Hepatocyte (in vitro differentiated cells): ENCODE data around the gene RPUSD4.

Experiments used
- CTCF ChIP-seq: fragments of 200-600 bp; sonication (generic); IDR thresholded peaks from 2 replicates; pipeline ENCODE4 v1.5.1; 2016; ENCODE audit warnings: antibody characterized with exemption, mild to moderate bottlenecking; ENCODE audit not compliant: poor library complexity
- EZH2 ChIP-seq: fragments of 200-600 bp; sonication (generic); IDR thresholded peaks from 2 replicates; pipeline ENCODE4 v1.6.1; 2016; ENCODE audit warnings: antibody characterized with exemption, mild to moderate bottlenecking, borderline replicate concordance

- TF ChIP-seq CTCF (no peak), EZH2 (no peak)
Measured at GRCh38 chr11:126198648-126199047, 12.8 kb downstream of the RPUSD4 start.
